ENCODE measurements around the gene FSD1.

DNA sequence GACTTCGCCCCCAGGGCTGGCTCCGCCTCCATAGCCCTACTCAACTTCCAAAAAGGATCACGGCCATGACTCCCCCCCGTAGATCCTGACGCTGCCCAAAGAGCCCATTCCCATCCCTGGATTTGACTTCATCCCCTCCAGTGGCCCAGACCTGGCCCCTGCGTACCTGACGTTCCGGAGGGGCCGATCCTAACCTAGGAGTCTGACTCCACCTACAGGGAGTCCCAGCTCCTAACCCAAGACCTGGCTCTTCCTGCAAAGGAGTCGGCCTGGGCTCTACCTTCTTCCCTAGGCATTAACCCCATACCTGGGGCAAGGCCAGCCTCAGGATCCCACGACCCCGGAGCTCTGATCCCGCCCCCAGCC is 23.5 kb downstream of the FSD1 start:
- TF ChIP-seq, protein P1, sequence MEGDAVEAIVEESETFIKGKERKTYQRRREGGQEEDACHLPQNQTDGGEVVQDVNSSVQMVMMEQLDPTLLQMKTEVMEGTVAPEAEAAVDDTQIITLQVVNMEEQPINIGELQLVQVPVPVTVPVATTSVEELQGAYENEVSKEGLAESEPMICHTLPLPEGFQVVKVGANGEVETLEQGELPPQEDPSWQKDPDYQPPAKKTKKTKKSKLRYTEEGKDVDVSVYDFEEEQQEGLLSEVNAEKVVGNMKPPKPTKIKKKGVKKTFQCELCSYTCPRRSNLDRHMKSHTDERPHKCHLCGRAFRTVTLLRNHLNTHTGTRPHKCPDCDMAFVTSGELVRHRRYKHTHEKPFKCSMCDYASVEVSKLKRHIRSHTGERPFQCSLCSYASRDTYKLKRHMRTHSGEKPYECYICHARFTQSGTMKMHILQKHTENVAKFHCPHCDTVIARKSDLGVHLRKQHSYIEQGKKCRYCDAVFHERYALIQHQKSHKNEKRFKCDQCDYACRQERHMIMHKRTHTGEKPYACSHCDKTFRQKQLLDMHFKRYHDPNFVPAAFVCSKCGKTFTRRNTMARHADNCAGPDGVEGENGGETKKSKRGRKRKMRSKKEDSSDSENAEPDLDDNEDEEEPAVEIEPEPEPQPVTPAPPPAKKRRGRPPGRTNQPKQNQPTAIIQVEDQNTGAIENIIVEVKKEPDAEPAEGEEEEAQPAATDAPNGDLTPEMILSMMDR (IDR thresholded peaks at IDR 0.05; ENCODE audit: poor library complexity, severe bottlenecking): no peak
- no peak for TF ChIP-seq POLR2AphosphoS5 (IDR thresholded peaks at IDR 0.05)
- TF ChIP-seq, protein P2, sequence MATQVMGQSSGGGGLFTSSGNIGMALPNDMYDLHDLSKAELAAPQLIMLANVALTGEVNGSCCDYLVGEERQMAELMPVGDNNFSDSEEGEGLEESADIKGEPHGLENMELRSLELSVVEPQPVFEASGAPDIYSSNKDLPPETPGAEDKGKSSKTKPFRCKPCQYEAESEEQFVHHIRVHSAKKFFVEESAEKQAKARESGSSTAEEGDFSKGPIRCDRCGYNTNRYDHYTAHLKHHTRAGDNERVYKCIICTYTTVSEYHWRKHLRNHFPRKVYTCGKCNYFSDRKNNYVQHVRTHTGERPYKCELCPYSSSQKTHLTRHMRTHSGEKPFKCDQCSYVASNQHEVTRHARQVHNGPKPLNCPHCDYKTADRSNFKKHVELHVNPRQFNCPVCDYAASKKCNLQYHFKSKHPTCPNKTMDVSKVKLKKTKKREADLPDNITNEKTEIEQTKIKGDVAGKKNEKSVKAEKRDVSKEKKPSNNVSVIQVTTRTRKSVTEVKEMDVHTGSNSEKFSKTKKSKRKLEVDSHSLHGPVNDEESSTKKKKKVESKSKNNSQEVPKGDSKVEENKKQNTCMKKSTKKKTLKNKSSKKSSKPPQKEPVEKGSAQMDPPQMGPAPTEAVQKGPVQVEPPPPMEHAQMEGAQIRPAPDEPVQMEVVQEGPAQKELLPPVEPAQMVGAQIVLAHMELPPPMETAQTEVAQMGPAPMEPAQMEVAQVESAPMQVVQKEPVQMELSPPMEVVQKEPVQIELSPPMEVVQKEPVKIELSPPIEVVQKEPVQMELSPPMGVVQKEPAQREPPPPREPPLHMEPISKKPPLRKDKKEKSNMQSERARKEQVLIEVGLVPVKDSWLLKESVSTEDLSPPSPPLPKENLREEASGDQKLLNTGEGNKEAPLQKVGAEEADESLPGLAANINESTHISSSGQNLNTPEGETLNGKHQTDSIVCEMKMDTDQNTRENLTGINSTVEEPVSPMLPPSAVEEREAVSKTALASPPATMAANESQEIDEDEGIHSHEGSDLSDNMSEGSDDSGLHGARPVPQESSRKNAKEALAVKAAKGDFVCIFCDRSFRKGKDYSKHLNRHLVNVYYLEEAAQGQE (IDR thresholded peaks at IDR 0.05; ENCODE audit: borderline replicate concordance): no peak
